Endothelial cell (in vitro differentiated cells): ENCODE data around the gene R3HDM2. TPM values are rescaled to one million over a fixed set of nuclear protein-coding genes. Genes with fewer than 3 reads are reported as not detected.

Experiments used
- DNase-seq: peaks from one replicate; pipeline ENCODE4 v3.0.0; 2021; ENCODE audit warnings: low spot score
- H3K27ac Mint-ChIP-seq: one replicate; pipeline ENCODE4 v1.8.0; 2021; ENCODE audit warnings: mixed read lengths, inconsistent platforms; ENCODE audit not compliant: unreplicated experiment
- H3K27me3 Mint-ChIP-seq: one replicate; pipeline ENCODE4 v1.8.0; 2021; ENCODE audit warnings: mild to moderate bottlenecking, moderate library complexity, mixed read lengths, inconsistent platforms; ENCODE audit not compliant: unreplicated experiment
- H3K36me3 Mint-ChIP-seq: one replicate; pipeline ENCODE4 v1.8.0; 2021; ENCODE audit warnings: mild to moderate bottlenecking, low read depth, mixed read lengths, inconsistent platforms; ENCODE audit not compliant: unreplicated experiment
- H3K4me1 Mint-ChIP-seq: one replicate; pipeline ENCODE4 v1.8.0; 2021; ENCODE audit warnings: mild to moderate bottlenecking, mixed read lengths, inconsistent platforms; ENCODE audit not compliant: unreplicated experiment
- H3K4me3 Mint-ChIP-seq: one replicate; pipeline ENCODE4 v1.8.0; 2021; ENCODE audit warnings: mild to moderate bottlenecking, mixed read lengths, inconsistent platforms; ENCODE audit not compliant: unreplicated experiment
- H3K9me3 Mint-ChIP-seq: one replicate; pipeline ENCODE4 v1.8.0; 2021; ENCODE audit warnings: mixed read lengths, inconsistent platforms; ENCODE audit not compliant: unreplicated experiment
- total RNA-seq: library from RNA; stranded (reverse); fragmentation: NEBNext Ultra II Directional; extraction: Animal tissue kit (Norgen Biotek cat#: 25700); gene quantifications from one replicate; pipeline ENCODE4 v1.2.1, GENCODE V29; 2021; ENCODE audit not compliant: unreplicated experiment
- TF ChIP-seq, protein P1 (sequence below): fragments of 200-600 bp; sonication (generic); IDR thresholded peaks from one replicate; pipeline ENCODE4 v1.5.0; 2021; ENCODE audit warnings: antibody characterized with exemption; ENCODE audit not compliant: unreplicated experiment

R3HDM2 gene
- total RNA-seq, 1 donor from 2014 or later, result 39.4 TPM

DNA sequence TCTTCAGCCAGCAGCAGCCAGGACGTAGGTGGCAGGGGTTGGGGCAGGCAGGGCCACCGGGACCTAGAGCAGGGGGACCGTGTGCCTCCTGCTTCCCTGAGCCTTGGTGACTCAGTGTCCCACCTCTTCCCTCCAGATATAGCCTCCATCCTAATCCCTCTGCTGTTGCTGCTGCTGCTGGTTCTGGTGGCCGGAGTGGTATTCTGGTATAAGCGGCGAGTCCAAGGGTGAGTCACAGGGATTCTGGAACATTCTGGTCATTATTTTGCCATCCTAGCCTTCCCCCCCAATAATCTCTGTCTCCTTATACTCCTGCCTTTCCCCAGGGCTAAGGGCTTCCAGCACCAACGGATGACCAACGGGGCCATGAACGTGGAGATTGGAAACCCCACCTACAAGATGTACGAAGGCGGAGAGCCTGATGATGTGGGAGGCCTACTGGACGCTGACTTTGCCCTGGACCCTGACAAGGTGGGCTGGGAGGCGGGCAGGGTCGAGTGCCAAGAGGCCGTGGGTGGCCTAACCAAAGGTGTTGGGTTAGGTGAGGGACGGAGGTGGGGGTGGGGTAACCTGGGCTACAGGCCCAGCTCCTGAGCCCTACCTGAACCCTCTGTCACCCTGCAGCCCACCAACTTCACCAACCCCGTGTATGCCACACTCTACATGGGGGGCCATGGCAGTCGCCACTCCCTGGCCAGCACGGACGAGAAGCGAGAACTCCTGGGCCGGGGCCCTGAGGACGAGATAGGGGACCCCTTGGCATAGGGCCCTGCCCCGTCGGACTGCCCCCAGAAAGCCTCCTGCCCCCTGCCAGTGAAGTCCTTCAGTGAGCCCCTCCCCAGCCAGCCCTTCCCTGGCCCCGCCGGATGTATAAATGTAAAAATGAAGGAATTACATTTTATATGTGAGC is 218.8 kb downstream of the R3HDM2 start:
- no peak overlapping the region for H3K27ac Mint-ChIP-seq
- H3K4me1 Mint-ChIP-seq, result peaks cover 14% of the 10 kb centered on the region
- peaks cover 20% of the 10 kb centered on the region for H3K27me3 Mint-ChIP-seq
- H3K36me3 Mint-ChIP-seq, result peaks cover 6% of the 10 kb centered on the region
- H3K4me3 Mint-ChIP-seq, result no peak overlapping the region
- no peak for DNase-seq
- no peaks in the 10 kb centered on the region for H3K9me3 Mint-ChIP-seq
- TF ChIP-seq, protein P1, sequence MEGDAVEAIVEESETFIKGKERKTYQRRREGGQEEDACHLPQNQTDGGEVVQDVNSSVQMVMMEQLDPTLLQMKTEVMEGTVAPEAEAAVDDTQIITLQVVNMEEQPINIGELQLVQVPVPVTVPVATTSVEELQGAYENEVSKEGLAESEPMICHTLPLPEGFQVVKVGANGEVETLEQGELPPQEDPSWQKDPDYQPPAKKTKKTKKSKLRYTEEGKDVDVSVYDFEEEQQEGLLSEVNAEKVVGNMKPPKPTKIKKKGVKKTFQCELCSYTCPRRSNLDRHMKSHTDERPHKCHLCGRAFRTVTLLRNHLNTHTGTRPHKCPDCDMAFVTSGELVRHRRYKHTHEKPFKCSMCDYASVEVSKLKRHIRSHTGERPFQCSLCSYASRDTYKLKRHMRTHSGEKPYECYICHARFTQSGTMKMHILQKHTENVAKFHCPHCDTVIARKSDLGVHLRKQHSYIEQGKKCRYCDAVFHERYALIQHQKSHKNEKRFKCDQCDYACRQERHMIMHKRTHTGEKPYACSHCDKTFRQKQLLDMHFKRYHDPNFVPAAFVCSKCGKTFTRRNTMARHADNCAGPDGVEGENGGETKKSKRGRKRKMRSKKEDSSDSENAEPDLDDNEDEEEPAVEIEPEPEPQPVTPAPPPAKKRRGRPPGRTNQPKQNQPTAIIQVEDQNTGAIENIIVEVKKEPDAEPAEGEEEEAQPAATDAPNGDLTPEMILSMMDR, result no peak

GRCh38 chr12:57210926-57211692 is 219.7 kb downstream of the R3HDM2 start:
- Mint-ChIP-seq H3K4me1 (peaks cover 14% of the 10 kb centered on the region), H3K9me3 (no peaks in the 10 kb centered on the region), H3K36me3 (peaks cover 6% of the 10 kb centered on the region), H3K27ac (no peak overlapping the region), H3K4me3 (no peak overlapping the region), H3K27me3 (peaks cover 20% of the 10 kb centered on the region)
- no peak for DNase-seq
- TF ChIP-seq, protein P1, result no peak

DNA sequence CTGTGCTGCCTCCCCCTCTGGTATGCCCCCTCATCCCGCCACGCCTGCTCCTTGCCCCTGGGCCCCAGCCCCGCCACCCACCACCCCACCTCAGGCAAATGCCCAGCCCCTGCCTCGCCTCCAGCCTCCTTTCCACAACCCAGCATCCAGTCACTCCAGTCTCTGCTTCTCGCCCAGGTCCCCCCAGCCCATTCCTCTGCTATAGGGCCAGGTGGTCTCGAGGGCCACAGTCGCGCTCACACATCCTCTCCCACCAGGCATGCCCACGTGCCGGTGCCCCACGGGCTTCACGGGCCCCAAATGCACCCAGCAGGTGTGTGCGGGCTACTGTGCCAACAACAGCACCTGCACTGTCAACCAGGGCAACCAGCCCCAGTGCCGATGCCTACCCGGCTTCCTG is 220.4 kb downstream of the R3HDM2 start:
- no peak for DNase-seq
- H3K4me1 Mint-ChIP-seq, result peaks cover 10% of the 10 kb centered on the region
- peaks cover 16% of the 10 kb centered on the region for H3K27me3 Mint-ChIP-seq
- peaks cover 6% of the 10 kb centered on the region for H3K36me3 Mint-ChIP-seq
- H3K27ac Mint-ChIP-seq, result no peak overlapping the region
- TF ChIP-seq, protein P1, result no peak
- H3K9me3 Mint-ChIP-seq, result no peaks in the 10 kb centered on the region
- no peak overlapping the region for H3K4me3 Mint-ChIP-seq

- H3K4me3 Mint-ChIP-seq, result no peak overlapping the region
- peaks cover 3% of the 10 kb centered on the region for H3K36me3 Mint-ChIP-seq
- no peaks in the 10 kb centered on the region for H3K9me3 Mint-ChIP-seq
- no peak overlapping the region for H3K27ac Mint-ChIP-seq
- peaks cover 8% of the 10 kb centered on the region for H3K4me1 Mint-ChIP-seq
- TF ChIP-seq, protein P1, result no peak
- peaks cover 12% of the 10 kb centered on the region for H3K27me3 Mint-ChIP-seq
- DNase-seq, result no peak
Observed at GRCh38 chr12:57209916-57210315, 220.9 kb downstream of the R3HDM2 start.
